ENCODE results near the gene B3GALT2. TPM values are rescaled to one million over a fixed set of nuclear protein-coding genes. Genes with fewer than 3 reads are reported as not detected.
"Not testable (repeated sequence)": the region's sequence is repeated elsewhere in the genome, so short reads cannot be mapped to it uniquely, and the experiment has no call there.

B3GALT2 gene
- total RNA-seq, 1 experiment from 2014 or later, result not detected

DNA sequence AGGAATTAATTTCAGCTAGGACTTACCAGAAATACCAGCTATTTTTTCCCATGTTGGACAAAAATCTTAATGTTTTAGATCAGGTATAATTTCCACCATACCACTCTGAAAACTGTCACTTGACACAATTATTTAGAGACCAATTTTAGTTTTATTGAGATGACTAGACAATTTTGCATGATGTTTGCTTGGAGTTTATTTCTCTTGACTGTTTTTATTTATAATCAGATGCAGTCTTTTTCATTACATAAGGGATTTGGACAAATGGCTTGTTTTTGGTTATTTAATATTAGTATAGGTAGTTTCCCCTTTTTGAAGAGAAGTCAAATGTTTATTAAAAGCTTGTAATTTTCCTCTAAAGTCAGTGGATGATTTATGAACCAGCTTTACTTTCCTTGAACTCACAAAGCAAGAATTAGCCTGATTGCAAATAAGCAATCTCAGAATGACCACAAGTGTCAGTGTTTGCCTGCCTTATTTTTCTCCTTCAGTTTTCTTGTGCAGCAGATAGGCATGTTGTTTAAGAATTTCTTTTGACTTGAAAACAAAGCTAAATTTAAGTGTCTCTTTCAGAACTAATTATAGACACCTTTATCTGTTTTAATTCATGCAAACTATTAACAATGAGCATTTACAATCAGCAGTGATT, 3.8 kb upstream of the B3GALT2 start:
- no peak overlapping the region for H3K4me2 ChIP-seq
- peaks cover 4% of the 10 kb centered on the region; the same call in 1 of the 2 replicates for H3K4me1 ChIP-seq (replicated peaks; ENCODE audit: insufficient read depth)
- H3K27me3 ChIP-seq (ENCODE audit: insufficient read depth, low read depth), result no peaks in the 10 kb centered on the region
- H2AFZ ChIP-seq, result no peak overlapping the region
- peaks cover 15% of the 10 kb centered on the region; the same call in 1 of the 2 replicates for H3K79me2 ChIP-seq (ENCODE audit: low read depth)
- CTCF ChIA-PET, result no interaction called here
- no TSS peak for BruUV-seq (replicated peaks)
- H3K4me3 ChIP-seq, result no peak overlapping the region
- POLR2A ChIA-PET (ENCODE audit: unreplicated experiment), result no interaction called here
- H3K9me2 ChIP-seq (ENCODE audit: insufficient read depth), result no peaks in the 10 kb centered on the region
- peaks cover 5% of the 10 kb centered on the region; the same call in 1 of the 2 replicates for H4K20me1 ChIP-seq (ENCODE audit: insufficient read depth)
- H3F3A ChIP-seq (ENCODE audit: insufficient read depth, low read depth), result no peaks in the 10 kb centered on the region
- no peak for DNase-seq
- no peaks in the 10 kb centered on the region for H3K9me3 ChIP-seq (ENCODE audit: insufficient read depth, low read depth)
- no peaks in the 10 kb centered on the region for H3K36me3 ChIP-seq (ENCODE audit: low read depth)
- TF ChIP-seq EZH2 (IDR thresholded peaks at IDR 0.05; ENCODE audit: low read depth), result no peak
- TF ChIP-seq, protein P1, sequence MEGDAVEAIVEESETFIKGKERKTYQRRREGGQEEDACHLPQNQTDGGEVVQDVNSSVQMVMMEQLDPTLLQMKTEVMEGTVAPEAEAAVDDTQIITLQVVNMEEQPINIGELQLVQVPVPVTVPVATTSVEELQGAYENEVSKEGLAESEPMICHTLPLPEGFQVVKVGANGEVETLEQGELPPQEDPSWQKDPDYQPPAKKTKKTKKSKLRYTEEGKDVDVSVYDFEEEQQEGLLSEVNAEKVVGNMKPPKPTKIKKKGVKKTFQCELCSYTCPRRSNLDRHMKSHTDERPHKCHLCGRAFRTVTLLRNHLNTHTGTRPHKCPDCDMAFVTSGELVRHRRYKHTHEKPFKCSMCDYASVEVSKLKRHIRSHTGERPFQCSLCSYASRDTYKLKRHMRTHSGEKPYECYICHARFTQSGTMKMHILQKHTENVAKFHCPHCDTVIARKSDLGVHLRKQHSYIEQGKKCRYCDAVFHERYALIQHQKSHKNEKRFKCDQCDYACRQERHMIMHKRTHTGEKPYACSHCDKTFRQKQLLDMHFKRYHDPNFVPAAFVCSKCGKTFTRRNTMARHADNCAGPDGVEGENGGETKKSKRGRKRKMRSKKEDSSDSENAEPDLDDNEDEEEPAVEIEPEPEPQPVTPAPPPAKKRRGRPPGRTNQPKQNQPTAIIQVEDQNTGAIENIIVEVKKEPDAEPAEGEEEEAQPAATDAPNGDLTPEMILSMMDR (conservative IDR thresholded peaks at IDR 0.05), result no peak
- H3K27ac ChIP-seq, result no peak overlapping the region
- intact Hi-C loops (cut with micrococcal nuclease; ENCODE audit: unreplicated experiment), result no loop called here

DNA sequence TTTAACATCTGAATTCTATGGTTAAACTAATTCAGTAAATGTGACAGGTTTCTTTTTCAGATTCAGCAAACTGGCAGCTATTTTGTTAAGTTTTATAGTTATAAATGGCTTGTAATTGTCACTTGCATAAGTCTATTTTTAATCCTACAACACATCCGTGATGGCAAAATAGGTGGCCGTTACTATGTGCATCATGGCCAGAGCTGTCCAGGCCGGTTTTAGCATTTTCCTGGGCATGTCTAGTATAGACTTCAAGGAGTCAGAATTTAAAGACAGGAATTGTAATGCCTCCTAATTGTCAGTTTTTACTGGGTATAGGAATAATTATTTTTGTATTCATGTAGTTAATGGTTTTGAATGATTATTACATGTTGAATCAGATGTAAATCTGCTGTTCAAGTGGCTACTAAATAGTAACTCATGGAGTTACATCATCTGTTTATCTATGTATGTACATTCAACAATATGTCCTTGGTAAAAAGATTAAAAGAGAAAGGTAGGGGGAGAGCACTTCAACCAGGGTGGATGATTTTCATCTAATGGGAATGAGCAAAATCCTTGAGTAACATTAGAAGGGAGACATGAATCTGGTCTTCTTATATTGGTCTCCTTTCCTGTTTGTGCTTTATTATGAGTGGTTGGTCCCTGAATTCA, 3.2 kb upstream of the B3GALT2 start:
- ChIA-PET CTCF (no interaction called here), POLR2A (ENCODE audit: unreplicated experiment) (no interaction called here)
- no peaks in the 10 kb centered on the region for H3K36me3 ChIP-seq (ENCODE audit: low read depth)
- H3K4me3 ChIP-seq, result no peak overlapping the region
- no peaks in the 10 kb centered on the region for H3K9me2 ChIP-seq (ENCODE audit: insufficient read depth)
- peaks cover 5% of the 10 kb centered on the region; the same call in 1 of the 2 replicates for H3K4me1 ChIP-seq (replicated peaks; ENCODE audit: insufficient read depth)
- no peak overlapping the region for H3K27ac ChIP-seq
- peaks cover 17% of the 10 kb centered on the region; the same call in 1 of the 2 replicates for H3K79me2 ChIP-seq (ENCODE audit: low read depth)
- BruUV-seq (replicated peaks), result no TSS peak
- no peak overlapping the region for H3K4me2 ChIP-seq
- H3K27me3 ChIP-seq (ENCODE audit: insufficient read depth, low read depth), result no peaks in the 10 kb centered on the region
- H4K20me1 ChIP-seq (ENCODE audit: insufficient read depth), result peaks cover 5% of the 10 kb centered on the region; the same call in 1 of the 2 replicates
- H2AFZ ChIP-seq, result no peak overlapping the region
- intact Hi-C loops (cut with micrococcal nuclease; ENCODE audit: unreplicated experiment), result loop anchor here (10.0 kb wide), 1 partner anchor 215 kb away; no protein-coding TSS in a partner anchor
- TF ChIP-seq EZH2 (IDR thresholded peaks at IDR 0.05; ENCODE audit: low read depth), result no peak
- TF ChIP-seq, protein P1 (conservative IDR thresholded peaks at IDR 0.05), result no peak
- H3F3A ChIP-seq (ENCODE audit: insufficient read depth, low read depth), result no peaks in the 10 kb centered on the region
- DNase-seq, result no peak
- H3K9me3 ChIP-seq (ENCODE audit: insufficient read depth, low read depth), result no peaks in the 10 kb centered on the region

DNA sequence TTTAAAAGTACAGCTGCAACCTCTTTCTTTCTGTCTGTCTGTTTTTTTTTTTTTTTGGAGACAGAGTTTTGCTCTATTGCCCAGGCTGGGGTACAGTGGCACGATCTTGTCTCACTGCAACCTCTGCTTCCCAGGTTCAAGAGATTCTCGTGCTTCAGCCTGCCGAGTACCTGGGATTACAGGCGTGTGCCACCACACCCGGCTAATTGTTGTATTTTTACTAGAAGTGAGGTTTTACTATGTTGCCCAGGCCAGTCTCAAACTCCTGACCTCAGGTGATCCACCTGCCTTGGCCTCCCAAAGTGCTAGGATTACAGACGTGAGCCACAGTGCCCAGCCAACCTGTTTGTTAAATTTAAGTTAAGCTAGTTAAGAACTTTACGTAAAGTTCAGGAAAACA, 2.5 kb upstream of the B3GALT2 start:
- intact Hi-C loops (cut with micrococcal nuclease; ENCODE audit: unreplicated experiment), result loop anchor here (10.0 kb wide), 1 partner anchor 216 kb away; no protein-coding TSS in a partner anchor
- CTCF ChIA-PET; BruUV-seq (replicated peaks): not testable (repeated sequence)

More for the DNA sequence above, 2.5 kb upstream of the B3GALT2 start:
- H2AFZ ChIP-seq; H3K9me3 ChIP-seq (ENCODE audit: insufficient read depth, low read depth); H3K36me3 ChIP-seq (ENCODE audit: low read depth); H3K4me3 ChIP-seq; H3K4me1 ChIP-seq (replicated peaks; ENCODE audit: insufficient read depth); H3F3A ChIP-seq (ENCODE audit: insufficient read depth, low read depth); H3K9me2 ChIP-seq (ENCODE audit: insufficient read depth); POLR2A ChIA-PET (ENCODE audit: unreplicated experiment); H4K20me1 ChIP-seq (ENCODE audit: insufficient read depth); DNase-seq; H3K27ac ChIP-seq; H3K4me2 ChIP-seq; H3K27me3 ChIP-seq (ENCODE audit: insufficient read depth, low read depth): not testable (repeated sequence)
- H3K79me2 ChIP-seq (ENCODE audit: low read depth), result peaks cover 18% of the 10 kb centered on the region; the same call in 1 of the 2 replicates
